Measurements from ENCODE around the gene SELENON.
A peak's percentile ranks its signal among the peaks of the same experiment; 100 is the strongest.

Gene SELENON

GRCh38 chr1:25770541-25771220 lies 29.3 kb upstream of the SELENON start:
- DNase-seq (ENCODE audit: low read depth, low spot score), result no peak

DNA sequence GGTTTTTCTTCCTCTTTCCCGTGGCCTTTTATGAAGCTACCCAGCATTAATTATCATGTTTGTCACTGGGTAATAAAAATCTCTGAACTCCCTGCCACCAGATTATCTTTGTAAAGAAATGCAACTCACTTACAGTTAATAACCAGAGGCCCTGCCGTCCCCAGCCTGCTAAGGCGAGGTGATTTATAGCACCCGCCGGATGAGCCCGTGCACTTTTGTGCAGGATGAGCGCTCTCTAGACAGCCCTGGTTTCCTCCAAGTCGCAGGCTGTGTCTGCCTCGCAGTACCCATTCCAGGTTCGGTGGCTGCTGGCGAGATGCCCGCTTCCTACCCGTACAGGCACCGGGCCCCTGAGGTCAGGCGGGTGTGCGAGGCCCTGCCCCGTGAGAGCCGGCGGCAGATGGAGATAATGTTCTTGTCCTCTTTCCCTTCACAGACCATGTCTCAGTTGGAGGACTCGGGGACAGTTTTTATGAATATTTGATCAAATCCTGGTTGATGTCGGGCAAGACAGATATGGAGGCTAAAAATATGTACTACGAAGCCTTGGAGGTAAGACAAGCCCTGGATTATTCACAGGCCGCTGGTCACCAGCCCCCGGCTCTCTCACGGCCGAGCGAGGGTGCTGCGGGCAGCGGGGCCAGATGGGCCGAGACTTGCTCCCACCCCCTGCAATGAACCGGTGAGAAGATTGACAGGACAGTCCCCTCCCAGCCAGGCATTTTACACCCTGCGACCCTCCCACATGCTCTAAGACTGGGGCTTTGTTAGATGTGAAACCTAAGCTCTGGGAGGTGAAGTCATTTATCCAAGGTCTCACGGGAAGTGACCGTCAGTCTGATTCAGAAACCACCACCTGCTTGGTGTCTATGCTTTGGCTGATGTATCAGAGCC lies 28.5 kb upstream of the SELENON start:
- peak; percentile 83 for DNase-seq (ENCODE audit: low read depth, low spot score)

GRCh38 chr1:25772164-25772563 lies 27.8 kb upstream of the SELENON start:
- DNase-seq (ENCODE audit: low read depth, low spot score), result no peak

DNA sequence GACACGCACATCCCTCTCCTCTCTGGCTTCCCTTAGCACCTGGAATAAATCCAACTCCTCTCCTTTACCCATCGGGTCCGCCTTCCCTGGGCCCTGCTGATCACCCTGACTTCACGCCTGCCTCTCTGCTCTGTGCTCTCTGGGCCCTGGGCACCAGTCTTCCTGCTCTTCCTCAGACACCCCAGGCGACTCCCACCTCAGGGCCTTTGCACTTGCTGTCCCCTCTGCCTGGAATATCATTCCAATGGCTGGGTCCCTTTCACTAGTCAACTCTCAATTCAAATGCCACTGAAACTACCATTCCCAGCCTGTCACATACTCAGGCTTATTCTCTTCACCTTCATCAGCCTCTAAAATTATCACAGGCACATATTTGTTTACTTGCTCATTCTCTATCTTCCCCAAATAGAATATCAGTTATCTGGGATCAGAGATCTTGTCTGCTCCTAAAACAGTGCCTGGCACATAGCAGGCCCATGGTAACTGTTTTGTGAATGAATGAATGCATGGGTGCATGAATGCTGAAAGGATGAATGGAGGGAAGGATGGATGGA lies 27.2 kb upstream of the SELENON start:
- DNase-seq (ENCODE audit: low read depth, low spot score), result no peak

DNA sequence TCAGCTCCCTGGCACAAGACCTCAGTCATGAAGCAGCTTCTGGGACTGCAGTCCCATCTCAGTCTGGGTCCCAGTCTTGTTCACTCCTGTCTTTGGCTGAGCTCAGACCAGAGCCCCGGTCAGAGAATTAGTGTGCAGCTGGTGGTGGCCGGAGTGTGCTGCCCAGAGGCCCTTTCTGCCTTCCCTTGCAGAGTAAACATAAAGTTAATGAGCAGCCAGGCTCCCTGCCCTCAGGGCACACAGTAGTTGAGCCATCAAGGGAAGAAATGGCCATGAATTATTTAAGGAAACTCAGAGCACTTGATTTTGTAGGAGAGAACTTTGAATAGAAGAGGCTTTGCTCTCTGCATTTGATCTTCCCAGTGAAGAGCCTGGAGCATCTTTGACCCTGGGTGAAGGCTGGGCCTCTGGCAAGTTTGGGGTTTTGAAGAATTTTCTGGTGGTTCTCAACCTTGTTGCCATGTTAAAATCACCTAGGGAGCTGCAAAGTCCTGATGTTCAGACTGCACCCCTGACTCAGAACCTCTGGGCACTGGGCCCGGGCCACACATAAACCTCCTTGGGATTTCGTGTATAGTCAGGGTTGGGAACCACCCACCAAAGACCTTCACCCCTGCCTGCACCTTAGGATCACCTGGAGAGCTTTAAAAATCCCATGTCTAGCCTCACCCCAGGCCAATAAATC lies 26.4 kb upstream of the SELENON start:
- DNase-seq (ENCODE audit: low read depth, low spot score), result peak; percentile 90

DNA sequence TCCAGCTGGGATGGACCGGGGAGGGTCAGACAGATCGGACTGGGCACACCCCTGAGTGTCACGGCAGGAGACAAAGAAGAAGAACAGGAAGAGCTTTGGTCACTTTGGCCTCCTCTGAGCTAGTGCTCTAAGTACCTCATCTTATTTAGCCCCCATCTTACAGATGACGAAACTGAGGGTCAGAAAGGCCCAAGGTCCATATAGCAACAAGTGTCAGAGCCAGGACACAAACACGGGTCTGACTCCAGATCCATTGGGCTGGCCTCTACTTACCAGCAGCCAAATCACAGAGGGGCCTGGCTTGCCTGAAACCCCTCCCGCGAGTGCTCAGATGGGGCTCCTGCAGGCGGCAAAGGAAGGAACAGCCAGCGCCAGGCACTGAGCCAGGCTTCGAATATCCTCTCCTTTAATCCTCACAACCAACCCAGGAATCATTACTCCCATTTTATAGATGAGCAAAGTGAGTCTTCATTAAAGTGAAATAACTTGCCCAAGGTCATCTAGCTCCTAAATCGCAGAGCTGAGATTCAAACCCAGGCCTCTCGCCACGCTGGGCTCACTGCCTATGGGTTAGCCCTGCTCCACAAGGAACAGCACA lies 25.7 kb upstream of the SELENON start:
- no peak for DNase-seq (ENCODE audit: low read depth, low spot score)

DNA sequence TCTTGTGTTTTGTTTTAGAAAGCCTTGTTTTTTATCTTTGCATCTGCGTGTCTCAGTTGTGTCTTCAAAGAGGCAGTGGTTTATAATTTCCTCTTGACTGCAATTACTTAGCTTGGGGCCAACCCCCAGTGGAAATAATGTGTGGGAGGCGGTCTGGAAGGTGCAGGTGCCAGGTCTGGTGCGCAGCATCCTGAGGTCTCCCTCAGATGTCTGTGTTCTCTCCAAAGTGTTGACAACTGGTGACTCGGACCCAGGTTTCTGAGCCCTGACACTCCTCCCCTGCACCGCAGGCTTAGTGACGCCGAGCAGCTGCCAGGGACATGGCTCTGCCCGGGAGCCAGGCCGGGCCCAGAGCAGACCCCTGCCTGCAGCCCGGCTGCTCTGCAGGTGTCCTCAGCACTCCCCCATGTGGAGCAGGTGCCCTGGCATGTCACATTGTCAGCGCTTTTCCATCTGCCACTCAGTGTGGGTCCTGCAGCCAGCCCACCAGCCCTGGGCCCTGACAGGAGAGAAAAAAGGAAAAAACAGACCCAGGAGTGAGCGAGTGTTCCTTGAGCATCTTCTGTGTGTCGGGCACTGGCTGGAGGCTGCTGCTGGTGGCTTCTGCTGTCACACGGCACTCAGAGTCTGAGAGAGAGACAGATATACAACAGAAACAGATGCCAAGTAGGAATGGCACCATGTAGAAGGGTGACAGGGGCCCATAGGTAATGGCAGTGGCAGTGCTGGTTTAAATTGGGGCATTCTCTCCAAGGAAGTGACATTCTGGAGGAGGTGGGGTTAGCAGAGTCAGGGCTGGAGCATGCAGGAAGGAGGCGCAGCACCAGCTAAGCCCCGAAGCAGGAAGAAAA lies 24.8 kb upstream of the SELENON start:
- peak; percentile 52 for DNase-seq (ENCODE audit: low read depth, low spot score)

DNA sequence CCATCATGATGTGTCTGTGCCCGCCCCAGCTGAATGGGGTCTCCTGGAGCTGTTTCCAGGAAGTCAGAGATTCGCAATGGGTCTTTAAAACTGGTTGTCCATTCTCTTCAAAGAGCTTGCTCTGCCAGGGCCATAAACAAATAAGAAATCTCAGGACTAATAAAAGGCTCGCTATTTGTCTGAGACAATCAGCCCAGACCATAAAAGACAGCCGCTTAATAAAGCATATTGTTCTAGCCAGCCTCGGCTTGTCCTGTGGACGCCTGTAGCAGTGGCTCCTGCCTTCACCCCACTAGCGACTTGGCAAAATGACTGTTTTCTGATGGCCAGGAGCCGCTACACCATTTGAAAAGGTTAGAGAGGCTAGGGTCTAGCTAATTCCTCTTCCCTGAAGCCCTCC lies 20.6 kb upstream of the SELENON start:
- DNase-seq (ENCODE audit: low read depth, low spot score), result no peak

GRCh38 chr1:25779894-25780293 lies 20.1 kb upstream of the SELENON start:
- no peak for DNase-seq (ENCODE audit: low read depth, low spot score)

GRCh38 chr1:25780318-25781129 lies 19.5 kb upstream of the SELENON start:
- DNase-seq (ENCODE audit: low read depth, low spot score), result peak; percentile 82

- DNase-seq (ENCODE audit: low read depth, low spot score), result no peak
Observed at GRCh38 chr1:25781130-25781433, 18.9 kb upstream of the SELENON start.

GRCh38 chr1:25782608-25783201 lies 17.3 kb upstream of the SELENON start:
- no peak for DNase-seq (ENCODE audit: low read depth, low spot score)

DNA sequence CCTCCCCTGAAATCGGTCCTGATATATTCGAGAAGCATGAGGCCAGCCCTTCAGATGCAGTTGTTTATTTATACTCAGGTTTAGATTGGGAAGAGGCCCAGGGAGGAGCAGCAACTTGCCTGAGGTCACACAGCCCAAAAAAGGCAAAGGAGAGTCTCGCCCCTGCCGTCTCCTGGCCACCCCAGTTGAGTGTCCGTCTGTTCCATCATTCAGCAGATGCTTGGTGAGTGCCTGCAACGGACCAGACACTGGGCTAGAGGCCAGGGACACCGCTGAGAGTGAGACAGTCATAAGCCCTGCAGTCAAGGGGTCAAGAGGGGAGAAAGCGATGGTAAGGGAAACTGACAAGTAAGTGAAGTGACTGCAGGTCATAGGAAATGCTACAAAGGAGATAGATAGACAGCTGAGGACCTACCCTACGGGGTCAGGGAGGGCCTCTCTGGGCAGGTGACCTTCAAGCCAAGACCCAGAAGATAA lies 15.4 kb upstream of the SELENON start:
- DNase-seq (ENCODE audit: low read depth, low spot score), result no peak

- no peak for DNase-seq (ENCODE audit: low read depth, low spot score)
Observed at GRCh38 chr1:25785333-25786067, 14.5 kb upstream of the SELENON start.

- no peak for DNase-seq (ENCODE audit: low read depth, low spot score)
Observed at GRCh38 chr1:25786887-25787759, 12.9 kb upstream of the SELENON start.

DNA sequence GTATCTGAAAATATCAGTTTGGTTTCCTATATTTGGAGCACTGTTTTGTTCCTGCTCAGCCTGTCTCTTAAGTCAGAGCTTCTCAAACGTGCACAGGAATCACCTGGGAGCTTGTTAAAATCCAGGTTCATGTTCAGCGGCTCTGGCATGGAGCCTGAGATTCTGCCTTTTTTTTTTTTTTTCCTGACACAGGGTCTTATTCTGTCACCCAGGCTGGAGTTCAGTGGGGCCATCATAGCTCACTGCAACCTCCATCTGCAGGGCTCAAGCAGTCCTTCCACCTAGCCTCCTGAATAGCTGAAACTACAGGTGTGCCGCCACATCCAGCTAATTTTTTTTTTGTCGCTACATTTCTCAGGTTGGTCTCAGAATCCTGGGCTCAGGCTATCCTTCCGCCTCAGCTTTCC lies 12.2 kb upstream of the SELENON start:
- no peak for DNase-seq (ENCODE audit: low read depth, low spot score)

GRCh38 chr1:25790472-25790871 lies 9.5 kb upstream of the SELENON start:
- no peak for DNase-seq (ENCODE audit: low read depth, low spot score)

- no peak for DNase-seq (ENCODE audit: low read depth, low spot score)
Observed at GRCh38 chr1:25792115-25792514, 7.9 kb upstream of the SELENON start.
